Measurements from ENCODE around the gene PPHLN1. TPM values are rescaled to one million over a fixed set of nuclear protein-coding genes. Genes with fewer than 3 reads are reported as not detected.

Gene PPHLN1
- 10 to 100 TPM; 52.1 to 54.7 TPM for total RNA-seq

GRCh38 chr12:42325653-42326474, at the start of gene PPHLN1, which contains the start of gene ZCRB1:
TSS of gene PPHLN1 (plus strand) at chr12:42326167. CDS start at chr12:42335903, 9,736 bp downstream.
TSS of gene ZCRB1 (minus strand) at chr12:42326094. CDS start at chr12:42324102, 1,992 bp downstream.
- peaks cover 8% of the 10 kb centered on the region for H3K4me1 ChIP-seq (replicated peaks)
- no peaks in the 10 kb centered on the region for H3K9me3 ChIP-seq
- peak within 1 kb of the TSS; percentile 50 to 51 for H3K4me3 ChIP-seq
- intact Hi-C loops (cut with DNase I), result loop anchor here (5.0 kb wide), 2 partner anchors 89 to 184 kb away; partner anchors contain the start of genes GXYLT1 and YAF2
- no peaks in the 10 kb centered on the region for H3K36me3 ChIP-seq
- TF ChIP-seq CTCF (IDR thresholded peaks at IDR 0.05) (peak in 2 of 4 experiments; percentile 9 to 16), POLR2A (IDR thresholded peaks at IDR 0.05) (peak; percentile 56), POLR2AphosphoS5 (IDR thresholded peaks at IDR 0.05) (peak; percentile 85)
- peak within 1 kb of the TSS; percentile 83 to 87 for H3K27ac ChIP-seq
- under 1% methylated on average over 54 of the region's 55 CpGs for WGBS
- peak; percentile 84 for DNase-seq (ENCODE audit: low spot score)
- H3K27me3 ChIP-seq (replicated peaks; ENCODE audit: insufficient read depth), result no peaks in the 10 kb centered on the region

- TF ChIP-seq POLR2AphosphoS5 (IDR thresholded peaks at IDR 0.05) (no peak), CTCF (IDR thresholded peaks at IDR 0.05) (no peak), POLR2A (IDR thresholded peaks at IDR 0.05) (no peak)
- Histone ChIP-seq H3K36me3 (no peaks in the 10 kb centered on the region), H3K27ac (no peak overlapping the region), H3K4me1 (replicated peaks) (no peaks in the 10 kb centered on the region), H3K9me3 (no peaks in the 10 kb centered on the region), H3K27me3 (replicated peaks; ENCODE audit: insufficient read depth) (no peaks in the 10 kb centered on the region), H3K4me3 (no peak overlapping the region)
- DNase-seq (ENCODE audit: low spot score), result no peak
- intact Hi-C loops (cut with DNase I), result no loop called here
- WGBS, result 74% methylated on average over 6 of the region's 6 CpGs
These were observed 48.4 kb upstream of the PPHLN1 start for GRCh38 chr12:42277396-42278127.

- H3K9me3 ChIP-seq, result no peaks in the 10 kb centered on the region
- no peak overlapping the region for H3K27ac ChIP-seq
- intact Hi-C loops (cut with DNase I), result no loop called here
- TF ChIP-seq POLR2A (IDR thresholded peaks at IDR 0.05), result no peak
- no peak for TF ChIP-seq CTCF (IDR thresholded peaks at IDR 0.05)
- TF ChIP-seq POLR2AphosphoS5 (IDR thresholded peaks at IDR 0.05), result no peak
- H3K27me3 ChIP-seq (replicated peaks; ENCODE audit: insufficient read depth), result no peaks in the 10 kb centered on the region
- DNase-seq (ENCODE audit: low spot score), result no peak
- no peaks in the 10 kb centered on the region for H3K4me1 ChIP-seq (replicated peaks)
- H3K36me3 ChIP-seq, result no peaks in the 10 kb centered on the region
- H3K4me3 ChIP-seq, result no peak overlapping the region
These were observed 47.8 kb upstream of the PPHLN1 start for GRCh38 chr12:42278128-42278510.

- Histone ChIP-seq H3K36me3 (no peaks in the 10 kb centered on the region), H3K4me3 (no peak overlapping the region), H3K4me1 (replicated peaks) (no peaks in the 10 kb centered on the region), H3K9me3 (no peaks in the 10 kb centered on the region), H3K27ac (no peak overlapping the region), H3K27me3 (replicated peaks; ENCODE audit: insufficient read depth) (no peaks in the 10 kb centered on the region)
- 45% methylated on average over 3 of the region's 3 CpGs for WGBS
- DNase-seq (ENCODE audit: low spot score), result no peak
- no peak for TF ChIP-seq CTCF (IDR thresholded peaks at IDR 0.05)
- no peak for TF ChIP-seq POLR2AphosphoS5 (IDR thresholded peaks at IDR 0.05)
- TF ChIP-seq POLR2A (IDR thresholded peaks at IDR 0.05), result no peak
- intact Hi-C loops (cut with DNase I), result no loop called here
These were observed 44.7 kb upstream of the PPHLN1 start for GRCh38 chr12:42281278-42281677.
